GM23248 (cell line): ENCODE data around the gene CPA2. TPM values are rescaled to one million over a fixed set of nuclear protein-coding genes. Genes with fewer than 3 reads are reported as not detected.

Experiments used
- DNase-seq: peaks from one replicate; pipeline ENCODE4 v3.0.0-alpha.2; 2015
- H2AFZ ChIP-seq: fragments of 200-600 bp; sonication (generic); 2 replicates; pipeline ENCODE4 v1.6.1; 2016; ENCODE audit warnings: antibody characterized with exemption
- H3F3A ChIP-seq: fragments of 200-600 bp; sonication (generic); 2 replicates; pipeline ENCODE4 v1.6.1; 2016; ENCODE audit warnings: mild to moderate bottlenecking, antibody characterized with exemption, mixed run types; ENCODE audit not compliant: insufficient read depth
- H3K27ac ChIP-seq: fragments of 200-600 bp; sonication (generic); 2 replicates; pipeline ENCODE4 v1.5.1; 2016; ENCODE audit warnings: mild to moderate bottlenecking
- H3K27me3 ChIP-seq: fragments of 200-600 bp; sonication (generic); replicated peaks from 2 replicates; pipeline ENCODE4 v1.6.1; 2016; ENCODE audit warnings: mild to moderate bottlenecking; ENCODE audit not compliant: insufficient read depth
- H3K36me3 ChIP-seq: fragments of 200-600 bp; sonication (generic); 2 replicates; pipeline ENCODE4 v1.6.1; 2016; ENCODE audit warnings: low read depth, mild to moderate bottlenecking
- H3K4me1 ChIP-seq: fragments of 200-600 bp; sonication (generic); 2 replicates; pipeline ENCODE4 v1.6.1; 2016; ENCODE audit warnings: mild to moderate bottlenecking; ENCODE audit not compliant: insufficient read depth
- H3K4me2 ChIP-seq: fragments of 200-600 bp; sonication (generic); one replicate; pipeline ENCODE4 v1.6.1; 2016; ENCODE audit warnings: mild to moderate bottlenecking; ENCODE audit not compliant: unreplicated experiment
- H3K4me3 ChIP-seq: fragments of 200-600 bp; sonication (generic); 2 replicates; pipeline ENCODE4 v1.5.1; 2016; ENCODE audit warnings: mild to moderate bottlenecking
- H3K79me2 ChIP-seq: fragments of 200-600 bp; sonication (generic); 2 replicates; pipeline ENCODE4 v1.6.1; 2016; ENCODE audit warnings: mild to moderate bottlenecking; ENCODE audit not compliant: insufficient read depth
- H3K9ac ChIP-seq: fragments of 200-600 bp; sonication (generic); 2 replicates; pipeline ENCODE4 v1.6.1; 2016; ENCODE audit warnings: mild to moderate bottlenecking
- H3K9me2 ChIP-seq: fragments of 200-600 bp; sonication (generic); 2 replicates; pipeline ENCODE4 v1.6.1; 2016; ENCODE audit warnings: mixed run types, mild to moderate bottlenecking, moderate library complexity; ENCODE audit not compliant: insufficient read depth
- H3K9me3 ChIP-seq: fragments of 200-600 bp; sonication (generic); one replicate; pipeline ENCODE4 v1.6.1; 2017; ENCODE audit warnings: low read depth
- H4K20me1 ChIP-seq: fragments of 200-600 bp; sonication (generic); 2 replicates; pipeline ENCODE4 v1.6.0; 2016; ENCODE audit not compliant: insufficient read depth
- EZH2 ChIP-seq: fragments of 200-600 bp; sonication (generic); IDR thresholded peaks from 2 replicates; pipeline ENCODE4 v1.6.1; 2018; ENCODE audit warnings: antibody characterized with exemption, mild to moderate bottlenecking; ENCODE audit not compliant: insufficient read depth, poor library complexity, severe bottlenecking
- EZH2phosphoT487 ChIP-seq: fragments of 200-600 bp; sonication (generic); IDR thresholded peaks from 2 replicates; pipeline ENCODE4 v1.6.1; 2018; ENCODE audit warnings: antibody characterized with exemption, moderate library complexity, mild to moderate bottlenecking, low read depth; ENCODE audit not compliant: insufficient read depth
- WGBS, 2 experiments: methylation state at CpG; one replicate each; pipeline ENCODE4 v1.1.6; 2015 to 2017; ENCODE audit warnings: low lambda C conversion rate in 2 of 2, low coverage in 1 of 2; ENCODE audit errors: missing lambda C conversion rate in 2 of 2; 5-methylcytosine and 5-hydroxymethylcytosine counted together
- in situ Hi-C: fragments of 300-500 bp; cut with MboI; formaldehyde crosslinking; loops from 2 replicates; pipeline ENCODE4 v1.15.0; 2020
- polyA plus RNA-seq: library from polyadenylated mRNA; unstranded; fragments of >200 nt; fragmentation: Nextera tagmentation; extraction: Ambion mirVana; gene quantifications from 2 replicates; pipeline ENCODE4 v1.2.1, GENCODE V29; 2016
- total RNA-seq: library from RNA; depleted of rRNA; stranded (reverse); fragments of >200 nt; shearing (Covaris generic); gene quantifications from 2 replicates; pipeline ENCODE4 v1.2.3, GENCODE V29; 2014

CPA2 gene
- total and polyA plus RNA-seq, 2 experiments from 2014 or later = not detected

DNA sequence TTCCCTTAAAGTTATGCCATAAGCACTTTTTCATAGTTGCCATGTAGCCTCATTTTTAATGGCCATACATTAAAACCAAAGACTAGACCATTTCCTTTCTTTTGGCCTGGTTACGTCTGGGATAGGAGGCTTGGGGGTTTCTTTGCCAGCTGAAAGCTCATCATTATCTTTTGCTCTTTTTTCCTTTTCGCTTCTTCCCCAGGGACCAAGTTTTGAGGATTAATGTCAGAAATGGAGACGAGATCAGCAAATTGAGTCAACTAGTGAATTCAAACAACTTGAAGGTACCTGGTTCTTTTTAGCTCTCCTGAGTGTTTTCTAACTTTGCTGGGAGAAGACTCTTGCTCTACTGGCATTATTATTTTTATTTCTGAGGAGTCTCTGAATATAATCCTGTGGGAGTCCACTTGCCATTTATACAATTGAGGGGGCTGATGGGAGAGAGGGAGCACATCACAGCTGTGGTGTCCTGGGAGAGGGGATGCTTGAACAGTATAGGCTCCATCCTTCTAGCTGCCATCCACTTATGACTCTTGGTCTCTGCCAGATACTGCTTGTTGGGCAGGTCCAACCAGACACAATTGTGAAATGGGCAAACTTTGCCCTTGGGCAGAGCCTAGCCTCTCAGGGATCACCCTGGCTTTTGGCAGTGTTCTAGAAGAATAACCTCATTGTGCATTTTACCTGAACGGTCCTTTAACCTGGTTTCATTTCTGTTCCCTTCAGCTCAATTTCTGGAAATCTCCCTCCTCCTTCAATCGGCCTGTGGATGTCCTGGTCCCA is 32.1 kb downstream of the CPA2 start:
- H3K4me1 ChIP-seq = peaks cover 11% of the 10 kb centered on the region
- H4K20me1 ChIP-seq = no peaks in the 10 kb centered on the region
- H3K4me2 ChIP-seq = no peak overlapping the region
- no peak overlapping the region for H2AFZ ChIP-seq
- H3K9ac ChIP-seq = no peak overlapping the region
- no peaks in the 10 kb centered on the region for H3K9me3 ChIP-seq
- H3K4me3 ChIP-seq = no peak overlapping the region
- WGBS, 2 experiments = 96 to 99% methylated on average over 5 of the region's 5 CpGs
- peaks cover 9% of the 10 kb centered on the region; the same call in 1 of the 2 replicates for H3F3A ChIP-seq
- H3K9me2 ChIP-seq = no peaks in the 10 kb centered on the region
- no peaks in the 10 kb centered on the region for H3K36me3 ChIP-seq
- in situ Hi-C loops = no loop called here
- DNase-seq = no peak
- TF ChIP-seq EZH2 (no peak), EZH2phosphoT487 (no peak)
- H3K27me3 ChIP-seq = no peaks in the 10 kb centered on the region
- no peaks in the 10 kb centered on the region for H3K79me2 ChIP-seq
- H3K27ac ChIP-seq = no peak overlapping the region

DNA sequence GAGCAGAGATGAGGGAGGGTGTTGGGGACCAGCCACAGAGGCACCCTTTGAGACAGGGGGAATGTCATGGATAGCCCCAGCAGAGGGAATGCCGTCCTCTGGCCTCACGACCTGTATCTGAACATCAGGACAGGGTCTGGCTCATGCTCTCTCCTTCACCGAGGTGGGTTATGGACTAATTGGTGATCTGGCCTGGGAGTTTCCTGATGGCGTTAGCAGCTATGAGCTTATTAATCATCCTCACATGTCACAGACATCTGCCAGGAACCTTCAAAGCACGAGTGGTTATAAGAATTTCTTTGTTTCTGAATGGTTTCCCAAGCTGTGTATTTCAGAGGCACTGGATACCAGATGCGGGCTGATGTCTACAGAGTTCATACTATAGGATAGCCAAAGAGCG is 33.2 kb downstream of the CPA2 start:
- Histone ChIP-seq H3K9ac (no peak overlapping the region), H3K79me2 (no peaks in the 10 kb centered on the region), H3K9me3 (no peaks in the 10 kb centered on the region), H3K27ac (no peak overlapping the region), H3F3A (0 out of 2 replicates have a peak, but pooled peaks cover 4% of the 10 kb centered on the region), H3K4me1 (peaks cover 7% of the 10 kb centered on the region), H4K20me1 (no peaks in the 10 kb centered on the region), H3K9me2 (no peaks in the 10 kb centered on the region), H3K4me3 (no peak overlapping the region), H3K27me3 (no peaks in the 10 kb centered on the region), H3K4me2 (no peak overlapping the region), H2AFZ (no peak overlapping the region), H3K36me3 (no peaks in the 10 kb centered on the region)
- whole genome bisulfite sequencing, 2 experiments = 51 to 52% methylated on average over 7 of the region's 7 CpGs
- no peak for TF ChIP-seq EZH2phosphoT487
- TF ChIP-seq EZH2 = no peak
- in situ Hi-C loops = no loop called here
- DNase-seq = no peak

DNA sequence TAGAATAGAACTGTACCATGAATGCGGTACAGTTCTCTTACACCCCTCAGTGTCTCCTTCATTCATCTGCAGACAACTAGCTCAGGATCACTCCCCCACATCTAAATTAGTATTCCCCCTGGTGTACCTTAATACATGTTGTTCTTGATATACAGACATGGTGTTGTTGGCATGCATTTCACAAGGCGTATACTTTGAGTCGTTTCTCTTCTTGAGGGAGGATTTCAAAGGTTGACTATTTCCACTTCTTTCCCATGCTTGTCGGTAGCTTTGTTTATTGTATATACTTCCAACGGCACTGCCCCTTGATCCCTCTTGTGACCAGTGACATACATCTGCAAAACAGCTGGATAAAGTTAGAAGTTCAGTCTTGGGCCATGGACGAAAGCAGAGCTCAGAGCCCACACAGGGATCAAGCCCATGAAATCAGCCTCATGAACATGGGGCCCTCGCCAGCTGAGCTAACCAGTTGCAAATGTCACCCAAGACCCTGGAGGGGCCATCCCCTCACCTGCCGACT is 34.9 kb downstream of the CPA2 start:
- in situ Hi-C loops = no loop called here
- Histone ChIP-seq H3F3A (0 out of 2 replicates have a peak, but pooled peaks cover under 1% of the 10 kb centered on the region), H3K27ac (no peak overlapping the region), H3K4me1 (peaks cover under 1% of the 10 kb centered on the region; the same call in 1 of the 2 replicates), H3K9ac (no peak overlapping the region), H3K27me3 (no peaks in the 10 kb centered on the region), H2AFZ (no peak overlapping the region), H3K9me2 (no peaks in the 10 kb centered on the region), H3K9me3 (no peaks in the 10 kb centered on the region), H3K36me3 (no peaks in the 10 kb centered on the region), H3K4me3 (no peak overlapping the region), H4K20me1 (no peaks in the 10 kb centered on the region), H3K4me2 (no peak overlapping the region), H3K79me2 (no peaks in the 10 kb centered on the region)
- DNase-seq = no peak
- 56 to 62% methylated on average over 8 of the region's 8 CpGs for WGBS, 2 experiments
- TF ChIP-seq EZH2 = no peak
- TF ChIP-seq EZH2phosphoT487 = no peak

DNA sequence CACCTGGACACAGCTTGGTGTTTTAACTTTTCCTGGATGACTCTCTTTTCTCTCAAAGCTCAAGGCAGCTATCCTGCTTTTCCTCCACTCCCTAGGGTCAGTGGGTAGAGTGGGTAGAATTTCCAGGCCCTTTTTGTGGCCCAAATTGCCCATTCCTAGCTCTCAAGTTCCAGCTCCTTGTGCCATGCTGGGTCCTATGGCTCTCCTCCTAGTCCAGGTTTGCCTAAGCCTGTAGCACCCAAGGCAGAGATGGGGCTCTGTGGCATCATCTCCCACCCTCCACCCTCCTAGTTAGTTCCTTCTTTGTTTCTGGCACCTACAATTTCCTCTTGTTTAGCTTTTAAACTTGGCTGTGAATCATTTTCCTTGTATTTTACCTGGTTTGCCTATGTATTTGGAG is 36.0 kb downstream of the CPA2 start:
- no peaks in the 10 kb centered on the region for H3K9me2 ChIP-seq
- in situ Hi-C loops = no loop called here
- no peak for DNase-seq
- H2AFZ ChIP-seq = no peak overlapping the region
- no peak overlapping the region for H3K9ac ChIP-seq
- no peaks in the 10 kb centered on the region for H3K9me3 ChIP-seq
- no peak overlapping the region for H3K27ac ChIP-seq
- H3K4me2 ChIP-seq = no peak overlapping the region
- H4K20me1 ChIP-seq = no peaks in the 10 kb centered on the region
- no peaks in the 10 kb centered on the region for H3F3A ChIP-seq
- TF ChIP-seq EZH2 = no peak
- TF ChIP-seq EZH2phosphoT487 = no peak
- no peak overlapping the region for H3K4me3 ChIP-seq
- H3K27me3 ChIP-seq = no peaks in the 10 kb centered on the region
- no peaks in the 10 kb centered on the region for H3K4me1 ChIP-seq
- no peaks in the 10 kb centered on the region for H3K36me3 ChIP-seq
- H3K79me2 ChIP-seq = no peaks in the 10 kb centered on the region
